Lower leg skin (tissue), 4 donors: ENCODE data around the gene ABHD16A. TPM values are rescaled to one million over a fixed set of nuclear protein-coding genes. Genes with fewer than 3 reads are reported as not detected.

Source experiments
- DNase-seq, 2 donors: peaks; one replicate each; pipeline ENCODE4 v3.0.0-alpha.2; 2019; ENCODE audit warnings: low spot score in 2 of 2
- H3K4me3 ChIP-seq: fragments of 200-600 bp; sonication (generic); 2 replicates; pipeline ENCODE4 v1.5.1; 2017; ENCODE audit warnings: mild to moderate bottlenecking, low read depth; ENCODE audit not compliant: poor library complexity, severe bottlenecking
- CTCF ChIP-seq, 3 donors: fragments of 450-650 bp; IDR thresholded peaks; one replicate each; pipeline ENCODE4 v1.5.1; 2016; ENCODE audit warnings: antibody characterized with exemption in 3 of 3, mild to moderate bottlenecking in 3 of 3, moderate library complexity in 2 of 3
- POLR2A ChIP-seq, 2 donors: fragments of 450-650 bp; IDR thresholded peaks; one replicate each; pipeline ENCODE4 v1.6.1; 2016 to 2017; ENCODE audit warnings: antibody characterized with exemption in 2 of 2, mild to moderate bottlenecking in 1 of 2, moderate library complexity in 1 of 2
- WGBS, 2 donors: methylation state at CpG; one replicate each; pipeline ENCODE4 v1.1.5; 2018; 5-methylcytosine and 5-hydroxymethylcytosine counted together
- intact Hi-C: fragments of 100-400 bp; cut with DNase I; formaldehyde crosslinking; loops from one replicate; pipeline ENCODE4 v1.15.0; 2023; ENCODE audit warnings: low total_unique reads
- total RNA-seq, 4 donors: library from RNA; depleted of rRNA; stranded (reverse); fragments of >200 nt; gene quantifications; one replicate each; pipeline ENCODE4 v1.1.0, GENCODE V29; 2016

ABHD16A gene
- total RNA-seq, 4 donors from 2014 or later = 49.9 to 61.8 (median 52.0) TPM

- 64 to 74% methylated on average over 7 of the region's 7 CpGs for WGBS, 2 donors
- no peak for DNase-seq
- intact Hi-C loops = no loop called here
- no peak overlapping the region for H3K4me3 ChIP-seq
- TF ChIP-seq POLR2A (IDR thresholded peaks at IDR 0.05) = no peak
Measured at GRCh38 chr6:31737315-31737990, 34.3 kb upstream of the ABHD16A start.

GRCh38 chr6:31736768-31737314 is 33.7 kb upstream of the ABHD16A start:
- 32 to 39% methylated on average over 10 of the region's 10 CpGs for WGBS, 2 donors

GRCh38 chr6:31736021-31736767 is 33.1 kb upstream of the ABHD16A start, which contains the start of gene CLIC1:
Gene CLIC1, minus strand, starts transcription at chr6:31736530. Its CDS starts 230 bp downstream, at chr6:31736300.
- peak; percentile 89 to 98 for DNase-seq
- intact Hi-C loops = no loop called here
- H3K4me3 ChIP-seq = peak within 1 kb of the TSS; percentile 89
- WGBS, 2 donors = 0% methylated on average over 23 to 24 of the region's 24 CpGs
- peak in 1 of 2 donors; percentile 68 for TF ChIP-seq POLR2A (IDR thresholded peaks at IDR 0.05)
- no peak for TF ChIP-seq CTCF (IDR thresholded peaks at IDR 0.05)

More at GRCh38 chr6:31736768-31737314, 33.7 kb upstream of the ABHD16A start:
- TF ChIP-seq CTCF (IDR thresholded peaks at IDR 0.05) (no peak), POLR2A (IDR thresholded peaks at IDR 0.05) (no peak)
- intact Hi-C loops = no loop called here
- H3K4me3 ChIP-seq = peak overlapping the region; percentile 89
- DNase-seq = no peak

- peak; percentile 49 to 92 for DNase-seq
- TF ChIP-seq CTCF (IDR thresholded peaks at IDR 0.05) (no peak), POLR2A (IDR thresholded peaks at IDR 0.05) (no peak)
- peak overlapping the region; percentile 89 for H3K4me3 ChIP-seq
- intact Hi-C loops = no loop called here
- WGBS, 2 donors = 0 to 1% methylated on average over 18 of the region's 18 CpGs
Measured at GRCh38 chr6:31734821-31735406, 31.8 kb upstream of the ABHD16A start.

- 0 to 4% methylated on average over 2 of the region's 2 CpGs for WGBS, 2 donors
- no peak for TF ChIP-seq CTCF (IDR thresholded peaks at IDR 0.05)
- TF ChIP-seq POLR2A (IDR thresholded peaks at IDR 0.05) = no peak
Measured at GRCh38 chr6:31734247-31734820, 31.2 kb upstream of the ABHD16A start.

More at GRCh38 chr6:31734247-31734820, 31.2 kb upstream of the ABHD16A start:
- peak overlapping the region; percentile 89 for H3K4me3 ChIP-seq
- intact Hi-C loops = no loop called here
- DNase-seq = no peak
